Transverse colon (tissue), 3 donors: ENCODE measurements around the gene ME3.

Experiments
- POLR2A ChIP-seq: fragments of 450-650 bp; IDR thresholded peaks from one replicate; pipeline ENCODE4 v1.6.1; 2016; ENCODE audit warnings: antibody characterized with exemption, mild to moderate bottlenecking, moderate library complexity
- TF ChIP-seq, protein P1 (sequence below), 5 experiments: fragments of 200-600 bp in 3 of 5; fragments of 450-650 bp in 2 of 5; sonication (generic) in 3 of 5; IDR thresholded peaks; 1 replicate in 2 of 5; 2 replicates in 3 of 5; pipeline ENCODE4 v1.5.1; 2016 to 2017; ENCODE audit warnings: antibody characterized with exemption in 5 of 5, inconsistent platforms in 3 of 5, mild to moderate bottlenecking in 2 of 5, moderate library complexity in 1 of 5

DNA sequence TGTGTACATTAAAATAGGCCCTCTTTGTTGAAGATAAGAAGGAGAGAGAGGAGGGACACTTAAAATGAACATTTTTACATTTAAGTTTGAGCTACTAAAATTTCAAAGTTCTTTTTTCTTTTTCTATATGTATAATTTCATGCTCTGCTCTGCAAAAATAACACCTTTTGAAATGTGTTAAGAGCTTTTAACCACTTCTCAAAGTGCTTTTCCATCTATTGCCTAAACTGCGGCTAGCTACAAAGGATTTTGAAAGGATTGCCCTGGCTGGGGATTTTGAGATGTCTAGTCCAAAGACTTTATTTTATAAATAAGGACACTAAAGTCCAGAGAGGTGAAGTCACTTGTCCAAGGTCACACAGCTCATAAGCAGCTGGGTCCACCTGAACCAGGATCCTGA lies 159.3 kb downstream of the ME3 start:
- TF ChIP-seq, protein P1, sequence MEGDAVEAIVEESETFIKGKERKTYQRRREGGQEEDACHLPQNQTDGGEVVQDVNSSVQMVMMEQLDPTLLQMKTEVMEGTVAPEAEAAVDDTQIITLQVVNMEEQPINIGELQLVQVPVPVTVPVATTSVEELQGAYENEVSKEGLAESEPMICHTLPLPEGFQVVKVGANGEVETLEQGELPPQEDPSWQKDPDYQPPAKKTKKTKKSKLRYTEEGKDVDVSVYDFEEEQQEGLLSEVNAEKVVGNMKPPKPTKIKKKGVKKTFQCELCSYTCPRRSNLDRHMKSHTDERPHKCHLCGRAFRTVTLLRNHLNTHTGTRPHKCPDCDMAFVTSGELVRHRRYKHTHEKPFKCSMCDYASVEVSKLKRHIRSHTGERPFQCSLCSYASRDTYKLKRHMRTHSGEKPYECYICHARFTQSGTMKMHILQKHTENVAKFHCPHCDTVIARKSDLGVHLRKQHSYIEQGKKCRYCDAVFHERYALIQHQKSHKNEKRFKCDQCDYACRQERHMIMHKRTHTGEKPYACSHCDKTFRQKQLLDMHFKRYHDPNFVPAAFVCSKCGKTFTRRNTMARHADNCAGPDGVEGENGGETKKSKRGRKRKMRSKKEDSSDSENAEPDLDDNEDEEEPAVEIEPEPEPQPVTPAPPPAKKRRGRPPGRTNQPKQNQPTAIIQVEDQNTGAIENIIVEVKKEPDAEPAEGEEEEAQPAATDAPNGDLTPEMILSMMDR (IDR thresholded peaks at IDR 0.05): no peak
- no peak for TF ChIP-seq POLR2A
